HG02610 (cell line): ENCODE results near the gene STAT3.
"Not testable (repeated sequence)": the region's sequence is repeated elsewhere in the genome, so short reads cannot be mapped to it uniquely, and the experiment has no call there.

Experiments used
- ATAC-seq: cut with Tn5 transposase; IDR thresholded peaks from one replicate; pipeline ENCODE4 v1.9.1; 2021; ENCODE audit warnings: mild to moderate bottlenecking, moderate library complexity; ENCODE audit not compliant: unreplicated experiment

The STAT3 gene

DNA sequence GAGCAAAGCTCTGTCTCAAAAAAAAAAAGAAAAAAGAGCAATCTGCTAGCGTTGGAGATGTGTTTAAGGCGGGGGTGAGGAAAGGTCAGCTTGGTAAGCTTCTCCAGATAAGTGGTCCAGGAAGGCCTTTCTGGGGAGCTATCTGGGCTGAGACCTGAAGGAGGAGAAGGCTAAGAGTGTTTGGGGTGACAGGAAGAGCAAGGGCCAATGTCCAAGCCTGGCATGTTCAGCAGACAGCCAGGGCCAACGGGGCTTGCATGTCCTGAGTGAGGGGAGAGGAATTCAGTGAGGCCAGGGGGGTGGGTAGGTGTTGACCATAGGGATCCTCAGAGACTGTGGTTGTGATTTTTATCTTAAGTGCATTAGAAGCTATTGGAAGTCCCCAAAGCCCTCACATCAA lies 84.5 kb downstream of the STAT3 start:
- ATAC-seq, result no peak

DNA sequence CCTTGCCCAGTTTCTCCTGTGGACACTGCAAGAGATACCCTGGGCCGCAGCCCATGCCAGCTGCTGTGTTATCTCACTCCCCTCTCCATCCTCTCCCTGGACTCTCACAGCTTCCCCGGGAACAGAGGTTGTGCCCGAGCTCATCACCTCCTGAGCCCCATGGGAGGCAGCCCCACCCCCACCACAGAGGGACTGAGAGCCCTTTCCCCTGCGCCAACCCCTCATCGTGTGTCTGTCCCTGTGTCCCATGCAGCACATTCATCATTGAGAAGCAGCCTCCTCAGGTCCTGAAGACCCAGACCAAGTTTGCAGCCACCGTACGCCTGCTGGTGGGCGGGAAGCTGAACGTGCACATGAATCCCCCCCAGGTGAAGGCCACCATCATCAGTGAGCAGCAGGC lies 87.2 kb downstream of the STAT3 start:
- ATAC-seq, result no peak

DNA sequence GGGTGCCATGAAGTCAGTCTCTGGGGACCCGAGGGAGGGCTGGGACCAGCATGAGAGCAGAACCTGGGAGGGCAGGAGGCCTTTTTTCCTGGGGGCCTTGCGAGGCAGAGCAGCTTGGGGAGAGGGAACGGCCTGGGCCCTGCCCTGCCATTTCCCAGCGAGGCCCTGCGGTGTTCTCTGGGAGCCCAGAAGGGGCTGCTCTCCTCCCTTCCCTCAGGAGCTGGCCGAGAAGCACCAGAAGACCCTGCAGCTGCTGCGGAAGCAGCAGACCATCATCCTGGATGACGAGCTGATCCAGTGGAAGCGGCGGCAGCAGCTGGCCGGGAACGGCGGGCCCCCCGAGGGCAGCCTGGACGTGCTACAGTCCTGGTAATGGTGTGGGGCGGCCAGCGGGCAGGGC lies 88.3 kb downstream of the STAT3 start:
- ATAC-seq, result not testable (repeated sequence)

DNA sequence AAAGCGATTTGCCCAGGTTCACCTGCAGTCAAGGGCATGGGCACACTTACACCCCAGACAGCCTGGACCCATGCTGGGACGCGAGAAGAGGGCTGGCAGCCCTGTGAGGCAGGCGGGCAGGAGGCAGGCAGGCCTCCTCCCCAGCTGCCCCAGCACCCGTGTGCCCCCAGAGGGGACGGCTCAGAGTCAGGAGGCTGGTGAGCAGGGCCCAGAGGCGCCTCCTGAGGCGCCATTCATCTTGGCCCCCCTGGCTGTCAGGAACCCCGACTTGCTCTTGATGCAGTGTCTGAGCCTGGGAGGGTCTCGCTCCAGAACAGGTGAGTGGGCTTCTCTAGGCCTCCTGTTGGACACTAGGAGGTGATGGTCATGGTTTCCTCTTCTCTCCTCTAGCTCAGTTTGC lies 88.9 kb downstream of the STAT3 start:
- ATAC-seq, result not testable (repeated sequence)

DNA sequence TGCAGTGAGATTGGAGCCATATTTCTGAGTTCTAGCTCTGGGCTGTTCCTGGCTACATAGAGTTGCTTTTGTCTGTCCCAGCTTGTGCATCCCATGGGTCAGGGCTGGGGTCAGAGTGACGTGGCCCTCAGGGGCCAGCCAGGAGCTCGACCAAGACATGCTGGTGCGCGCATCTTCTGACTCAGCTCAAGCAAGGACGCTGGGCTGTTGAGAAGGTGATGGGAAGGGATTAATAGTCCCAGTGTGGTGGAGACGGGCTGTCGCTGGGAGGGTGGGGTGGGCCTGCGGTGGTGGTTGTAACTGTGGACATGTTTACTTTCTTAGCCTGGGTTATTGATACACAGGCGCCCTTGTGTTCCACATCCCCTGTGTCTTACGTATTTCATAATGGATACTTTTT lies 90.5 kb downstream of the STAT3 start:
- ATAC-seq, result not testable (repeated sequence)

DNA sequence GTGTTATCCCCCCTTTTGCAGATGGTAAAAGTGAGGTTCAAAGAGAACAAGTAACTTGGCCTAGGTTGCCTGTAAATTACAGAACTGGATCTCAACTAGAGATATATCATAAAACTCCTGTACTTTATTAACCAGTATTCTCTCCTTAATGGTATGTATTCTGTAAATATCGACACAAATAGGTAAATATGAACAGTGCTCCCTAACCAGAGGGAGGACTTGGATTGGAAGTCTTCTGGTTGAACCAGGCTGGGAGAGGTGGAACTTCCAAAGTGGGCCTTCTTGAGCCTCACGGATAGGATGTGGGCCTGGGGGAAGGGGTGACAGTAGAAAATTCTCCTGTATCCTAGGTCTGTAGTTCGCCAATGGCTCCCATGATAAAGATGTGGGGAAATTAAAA lies 92.2 kb downstream of the STAT3 start:
- ATAC-seq, result no peak

DNA sequence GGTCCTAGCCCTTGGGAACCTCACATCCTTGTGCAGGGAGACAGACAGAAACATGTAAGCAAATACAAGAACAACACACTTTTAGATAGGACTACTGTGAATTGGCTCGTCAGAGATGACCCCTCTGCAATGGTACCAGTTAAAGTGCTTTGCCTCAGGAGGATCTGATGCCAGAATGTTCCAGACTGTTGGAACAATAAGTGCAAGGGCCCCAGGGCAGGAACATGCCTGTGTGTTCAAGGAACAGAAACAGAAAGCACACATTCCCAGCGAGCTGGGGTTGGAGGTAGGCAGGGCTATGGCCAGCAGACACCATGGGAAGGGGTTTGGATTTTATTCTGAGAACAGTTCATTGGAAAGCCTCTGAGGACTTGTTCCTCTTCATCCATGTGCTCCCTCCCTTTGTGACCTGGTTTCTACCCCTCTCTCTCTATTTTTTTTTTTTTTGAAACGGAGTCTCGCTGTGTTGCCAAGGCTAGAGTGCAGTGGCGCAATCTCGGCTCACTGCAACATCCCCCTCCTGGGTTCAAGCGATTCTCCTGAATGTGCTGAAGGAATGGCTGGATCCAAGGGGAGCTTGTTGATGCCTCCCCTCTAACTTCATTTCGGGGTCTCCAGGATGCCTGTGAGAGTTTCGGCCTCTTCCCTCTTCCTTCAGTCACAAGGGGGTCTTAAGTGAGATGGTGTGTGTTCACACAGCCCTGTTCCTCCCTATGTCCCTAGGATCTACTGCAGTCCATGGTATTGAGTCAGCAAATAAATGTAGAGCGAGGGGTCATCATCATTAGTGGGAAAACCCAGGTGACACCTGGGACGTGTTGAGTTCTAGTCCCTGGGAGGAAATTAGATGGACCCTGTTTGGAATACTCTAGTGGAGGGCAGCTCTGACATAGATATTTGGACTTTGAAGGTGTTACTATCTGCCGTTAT lies 93.5 kb downstream of the STAT3 start:
- ATAC-seq, result no peak

DNA sequence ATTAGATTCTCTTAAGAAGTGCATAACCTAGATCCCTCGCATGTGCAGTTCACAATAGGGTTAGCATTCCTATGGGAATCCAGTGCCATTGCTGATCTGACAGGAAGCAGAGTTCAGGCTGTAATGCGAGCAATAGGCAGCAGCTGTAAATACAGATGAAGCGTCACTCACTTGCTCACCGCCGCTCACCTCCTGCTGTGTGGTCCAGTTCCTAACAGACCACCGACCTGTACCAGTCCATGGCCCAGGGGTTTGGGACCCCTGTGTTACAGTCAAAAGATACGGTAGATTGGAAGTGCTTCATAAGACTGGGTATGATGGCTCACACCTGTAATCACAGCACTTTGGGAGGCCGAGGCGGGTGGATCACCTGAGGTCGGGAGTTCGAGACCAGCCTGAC lies 97.1 kb downstream of the STAT3 start:
- no peak for ATAC-seq

DNA sequence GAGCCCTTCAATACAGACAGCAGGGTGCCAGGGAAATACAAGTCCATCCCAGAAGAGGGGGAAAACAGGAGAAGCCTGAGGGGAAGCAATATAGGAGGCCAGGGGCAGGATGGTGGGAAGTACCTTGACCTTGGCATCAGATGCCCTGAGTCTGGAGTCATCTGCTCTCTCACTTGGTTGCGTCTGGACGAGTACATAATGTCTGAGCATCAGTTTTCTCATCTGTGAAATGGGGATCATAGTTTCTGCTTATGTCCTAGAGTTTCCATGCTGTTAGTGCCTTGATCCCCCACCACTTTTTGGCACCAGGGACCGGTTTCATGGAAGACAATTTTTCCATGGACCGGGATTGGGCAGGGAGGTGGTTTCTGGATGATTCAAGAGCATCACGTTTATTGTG lies 97.7 kb downstream of the STAT3 start:
- ATAC-seq, result no peak

DNA sequence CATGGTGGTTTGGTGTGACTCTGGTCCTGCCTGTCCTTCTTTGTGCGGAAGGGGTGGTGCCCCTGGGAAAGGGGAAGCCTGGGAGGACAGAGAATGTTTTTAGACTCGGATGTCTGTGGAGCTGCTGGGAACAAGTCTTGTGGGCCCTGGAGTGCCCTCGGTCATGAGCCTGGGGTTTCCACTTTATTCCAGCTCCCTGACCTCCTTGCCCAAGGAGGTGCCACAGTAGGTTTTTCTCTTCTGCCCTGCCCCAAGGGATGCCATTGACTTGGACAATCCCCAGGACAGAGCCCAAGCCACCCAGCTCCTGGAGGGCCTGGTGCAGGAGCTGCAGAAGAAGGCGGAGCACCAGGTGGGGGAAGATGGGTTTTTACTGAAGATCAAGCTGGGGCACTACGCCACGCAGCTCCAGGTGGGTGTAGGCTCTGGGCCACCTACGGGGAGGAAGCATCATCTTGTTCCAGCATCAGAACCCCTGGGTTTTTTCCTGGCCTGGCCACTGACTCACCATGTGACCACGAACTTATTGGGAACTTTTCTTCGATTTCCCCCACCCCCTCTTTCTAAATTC lies 98.5 kb downstream of the STAT3 start:
- no peak for ATAC-seq

DNA sequence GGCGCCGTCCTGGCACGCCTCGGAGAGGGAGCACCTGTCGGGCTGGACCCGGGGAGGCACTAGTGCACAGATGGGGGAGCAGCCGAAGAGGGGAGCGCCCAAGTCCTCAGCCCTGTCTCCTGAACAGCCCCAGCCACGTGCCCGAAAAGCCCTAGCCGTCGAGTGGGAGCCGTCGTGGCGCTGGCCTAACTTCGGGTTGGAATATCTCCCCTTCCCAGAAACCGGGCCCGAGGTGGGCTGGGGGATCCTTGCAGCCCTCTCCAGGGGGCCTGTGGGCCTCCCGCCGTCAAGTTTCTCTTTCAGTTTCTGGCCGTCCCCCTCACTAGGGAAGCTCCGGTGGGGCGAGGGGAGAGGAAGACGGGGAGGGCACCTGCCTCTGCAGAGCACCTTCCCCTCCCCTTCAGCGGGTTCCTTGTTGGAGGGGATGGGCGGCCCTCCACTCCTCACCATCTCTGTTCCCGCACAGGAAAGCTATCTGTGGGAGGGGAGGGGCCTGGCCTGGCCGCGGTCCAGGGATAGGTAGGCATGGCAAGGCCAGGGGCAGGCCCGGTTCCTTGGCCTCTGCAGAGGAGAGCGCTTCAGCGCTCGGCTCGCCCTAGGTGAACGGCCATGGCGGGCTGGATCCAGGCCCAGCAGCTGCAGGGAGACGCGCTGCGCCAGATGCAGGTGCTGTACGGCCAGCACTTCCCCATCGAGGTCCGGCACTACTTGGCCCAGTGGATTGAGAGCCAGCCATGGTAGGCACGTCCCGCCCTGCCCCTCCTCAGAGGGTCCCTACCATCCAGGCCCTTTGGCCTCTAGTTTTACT lies 99.2 kb downstream of the STAT3 start:
- ATAC-seq, result no peak

DNA sequence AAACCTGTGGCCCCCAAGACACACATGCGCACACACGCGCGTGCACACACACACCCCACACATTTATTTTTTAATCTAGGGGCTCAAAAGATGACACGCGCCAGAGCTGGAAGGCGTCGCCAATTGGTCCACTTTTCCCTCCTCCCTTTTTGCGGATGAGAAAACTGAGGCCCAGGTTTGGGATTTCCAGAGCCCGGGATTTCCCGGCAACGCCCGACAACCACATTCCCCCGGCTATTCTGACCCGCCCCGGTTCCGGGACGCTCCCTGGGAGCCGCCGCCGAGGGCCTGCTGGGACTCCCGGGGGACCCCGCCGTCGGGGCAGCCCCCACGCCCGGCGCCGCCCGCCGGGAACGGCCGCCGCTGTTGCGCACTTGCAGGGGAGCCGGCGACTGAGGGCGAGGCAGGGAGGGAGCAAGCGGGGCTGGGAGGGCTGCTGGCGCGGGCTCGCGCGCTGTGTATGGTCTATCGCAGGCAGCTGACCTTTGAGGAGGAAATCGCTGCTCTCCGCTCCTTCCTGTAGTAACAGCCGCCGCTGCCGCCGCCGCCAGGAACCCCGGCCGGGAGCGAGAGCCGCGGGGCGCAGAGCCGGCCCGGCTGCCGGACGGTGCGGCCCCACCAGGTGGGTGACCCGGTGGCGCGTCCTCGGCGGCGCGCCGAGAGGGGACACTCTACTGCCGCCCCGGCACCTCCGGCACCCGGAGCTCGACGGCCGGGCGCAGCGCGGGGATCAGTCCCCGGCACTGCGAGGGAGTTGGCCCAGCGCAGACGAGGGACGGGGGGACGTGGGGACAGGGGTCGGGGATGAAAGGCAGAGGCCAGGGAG lies 100.1 kb downstream of the STAT3 start, which contains the start of gene STAT5A:
TSS of gene STAT5A (plus strand) at position 522 of the 826 bp plus-strand sequence. CDS start 914 bp downstream, outside the sequence.
- ATAC-seq, result peak; percentile 42

DNA sequence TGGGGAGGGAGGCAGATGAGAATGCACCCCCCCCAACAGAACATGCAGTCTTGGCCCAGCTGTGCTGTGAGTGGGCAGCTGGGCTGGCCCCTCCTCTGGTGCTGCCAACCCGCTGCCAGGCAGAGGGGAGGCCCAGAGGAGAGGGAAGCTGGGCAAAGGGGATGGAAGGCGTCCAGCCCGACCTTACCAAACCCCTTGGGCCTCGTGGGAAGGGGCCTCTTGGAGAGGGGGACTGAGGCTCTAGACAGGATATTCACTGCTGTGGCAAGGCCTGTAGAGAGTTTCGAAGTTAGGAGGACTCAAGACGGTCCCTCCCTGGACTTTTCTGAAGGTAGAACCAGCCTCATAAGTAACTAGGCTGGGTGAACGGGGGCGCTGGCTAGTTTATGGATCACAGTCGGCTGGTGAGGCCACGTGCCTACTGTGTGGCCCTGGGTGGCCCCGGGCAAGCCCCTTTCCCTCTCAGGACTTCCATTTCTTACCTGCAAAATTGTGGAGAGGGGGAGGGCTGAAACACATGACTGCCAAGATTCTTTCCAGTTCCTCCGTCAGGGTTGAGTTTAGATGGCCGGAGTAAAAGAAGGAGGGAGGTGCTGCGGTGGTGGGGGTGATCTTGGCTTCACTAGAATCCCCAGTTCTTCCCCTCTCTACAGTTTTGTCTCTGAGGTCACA lies 100.8 kb downstream of the STAT3 start:
- peak; percentile 23 for ATAC-seq

DNA sequence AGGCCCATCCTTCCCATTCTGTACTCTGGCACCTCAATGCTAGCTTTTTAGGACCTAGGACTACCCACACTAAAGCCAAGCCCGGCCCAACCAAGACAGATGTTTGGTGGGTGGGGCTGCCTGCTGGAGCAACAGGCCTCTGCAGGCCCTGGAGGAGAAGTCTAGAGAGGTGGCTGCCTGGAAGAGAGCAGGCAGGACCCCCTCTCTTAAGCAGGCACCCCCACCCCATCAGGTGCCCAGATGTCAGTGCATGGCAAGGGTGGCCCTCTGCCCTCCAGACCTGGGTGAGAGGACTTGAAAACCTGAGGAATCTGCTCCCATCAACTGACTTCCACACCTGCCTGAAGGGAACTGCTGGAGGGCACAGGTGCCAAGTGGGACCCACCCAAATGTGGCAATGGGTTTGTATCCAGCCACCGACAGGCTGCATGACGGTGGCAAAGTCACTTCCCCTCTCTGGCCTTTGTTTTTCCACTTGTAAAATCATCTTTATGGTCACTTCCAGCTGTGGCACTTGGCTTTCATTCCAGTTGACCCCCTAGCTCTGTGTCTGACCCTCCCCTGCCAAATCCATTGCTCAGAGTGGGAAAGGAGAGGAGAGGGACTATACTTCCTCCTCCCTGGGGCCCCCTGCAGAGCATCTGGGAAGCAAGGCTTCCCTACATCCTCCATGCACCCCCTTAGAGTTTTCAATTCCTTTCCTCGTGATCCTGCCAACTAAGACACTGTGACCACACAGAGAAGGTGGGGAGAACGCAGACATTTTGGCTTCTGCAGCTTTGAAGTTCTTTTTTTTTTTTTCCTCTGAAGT lies 101.6 kb downstream of the STAT3 start:
- ATAC-seq, result no peak

DNA sequence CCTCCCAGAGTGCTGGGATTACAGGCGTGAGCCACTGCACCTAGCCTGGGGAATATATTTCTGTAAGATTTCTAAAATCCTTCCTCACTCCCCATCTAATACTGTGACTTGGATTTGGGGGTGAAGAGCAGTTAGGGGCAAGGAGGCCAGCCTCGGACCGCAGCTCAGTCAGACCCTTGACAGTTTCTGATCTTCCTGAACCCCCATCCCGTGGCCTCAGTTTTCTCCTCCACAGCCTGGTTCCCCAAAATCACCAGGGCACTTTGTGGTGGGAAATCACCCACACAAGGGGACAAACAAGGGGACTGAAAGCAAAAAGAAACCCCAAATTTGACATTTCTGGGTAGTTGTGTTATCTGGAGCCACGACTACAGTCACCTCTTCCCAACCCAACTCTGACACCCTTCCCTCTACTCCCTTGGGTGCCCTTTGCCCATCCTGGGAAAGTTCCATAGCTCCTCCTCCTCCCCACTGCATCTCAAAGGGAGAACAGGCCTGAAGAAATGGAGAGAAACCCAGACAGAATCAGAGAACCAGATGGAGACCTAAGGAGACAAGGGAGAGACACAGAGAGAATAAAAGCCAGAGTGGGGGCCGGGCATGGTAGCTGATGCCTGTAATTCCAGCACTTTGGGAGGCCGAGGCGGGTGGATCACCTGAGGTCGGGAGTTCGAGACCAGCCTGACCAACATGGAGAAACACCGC lies 102.7 kb downstream of the STAT3 start:
- ATAC-seq, result no peak

DNA sequence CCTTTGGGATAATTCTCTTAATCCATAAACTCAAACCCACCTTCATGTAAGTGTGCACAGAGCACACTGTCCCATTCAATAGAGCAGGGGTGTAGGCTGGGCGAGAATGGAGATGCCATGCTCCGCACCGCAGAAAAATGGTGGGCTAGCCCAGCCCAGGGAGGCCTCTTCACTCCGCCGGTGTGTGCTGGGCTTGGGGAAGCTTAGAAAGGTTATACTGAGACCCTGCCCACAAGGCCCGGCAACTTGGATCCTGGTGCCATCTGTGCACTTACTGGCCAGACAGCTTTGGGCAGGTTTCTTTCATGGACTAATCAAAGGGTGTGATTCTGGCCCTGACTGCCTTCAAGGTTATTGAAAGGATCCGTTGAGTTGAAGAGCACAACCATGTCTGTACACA lies 103.7 kb downstream of the STAT3 start:
- ATAC-seq, result no peak

DNA sequence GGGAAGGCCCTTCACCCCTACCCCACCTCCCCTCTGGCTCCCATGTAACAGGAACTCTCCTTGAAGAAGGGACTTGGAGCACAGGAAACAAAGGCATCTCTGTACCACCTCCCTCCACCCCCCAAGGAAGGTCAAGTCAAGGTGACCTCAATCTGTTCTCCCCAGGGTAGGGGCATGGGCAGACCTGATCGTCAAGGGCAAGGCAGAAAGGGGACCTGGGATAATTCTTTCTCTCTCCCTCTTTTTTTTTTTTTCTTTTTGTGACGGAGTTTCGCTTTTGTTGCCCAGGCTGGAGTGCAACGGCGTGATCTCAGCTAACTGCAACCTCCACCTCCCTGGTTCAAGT lies 104.2 kb downstream of the STAT3 start:
- ATAC-seq, result no peak

DNA sequence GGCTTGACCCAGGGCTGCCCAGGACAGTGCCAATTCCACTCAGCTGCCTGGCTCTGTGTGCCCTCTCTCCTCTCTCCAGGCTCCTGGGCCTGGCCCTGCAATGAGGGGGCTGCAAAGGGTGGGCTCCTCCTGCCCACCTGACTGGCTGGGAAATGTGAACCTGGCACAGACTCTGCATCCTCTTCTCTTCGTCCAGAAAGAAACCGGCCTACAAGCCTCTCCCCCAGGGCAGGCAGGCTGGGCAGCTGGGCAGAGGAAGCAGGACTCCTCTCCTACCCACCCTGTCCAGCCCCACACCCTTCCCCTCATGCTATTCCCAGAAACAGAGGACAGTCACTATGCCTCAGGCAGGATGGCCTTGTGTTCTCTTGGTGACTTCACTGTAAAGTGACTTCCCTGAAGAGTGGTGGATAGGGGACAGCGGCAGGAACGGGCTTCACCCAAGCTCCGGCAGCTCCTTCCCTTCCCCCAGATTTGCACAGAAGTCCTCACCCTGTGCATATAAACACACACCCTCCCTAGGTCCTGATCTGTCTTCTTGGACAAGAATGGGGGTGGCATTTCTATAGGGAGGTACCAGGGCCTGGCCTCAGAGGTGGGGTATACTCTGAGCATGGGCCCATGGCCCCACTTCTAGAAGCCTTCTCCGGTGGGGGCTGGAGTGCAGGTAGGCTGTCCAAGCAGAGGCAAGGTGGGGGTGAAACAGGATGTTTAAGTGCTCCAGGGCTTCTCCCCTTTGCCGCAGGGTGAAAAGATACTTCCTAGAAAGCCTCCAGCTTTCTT lies 104.8 kb downstream of the STAT3 start:
- no peak for ATAC-seq
